Activated CD8-positive, alpha-beta memory T cell treated with anti-CD3 and anti-CD28 coated beads, Interleukin-2, amount 50 U/mL, for 24 hours (primary cell): Measurements from ENCODE around the gene SEC11A.
"Not testable (repeated sequence)": the region's sequence is repeated elsewhere in the genome, so short reads cannot be mapped to it uniquely, and the experiment has no call there.

ENCODE experiments used
- DNase-seq: peaks from one replicate; pipeline ENCODE4 v3.0.0-alpha.2; 2020; ENCODE audit errors: extremely low read depth

Gene SEC11A

GRCh38 chr15:84737005-84737404, 21.1 kb upstream of the SEC11A start:
- DNase-seq: no peak

- no peak for DNase-seq
Measured at GRCh38 chr15:84736375-84736774, 20.4 kb upstream of the SEC11A start.

- not testable (repeated sequence) for DNase-seq
Measured at GRCh38 chr15:84735480-84736061, 19.6 kb upstream of the SEC11A start.

GRCh38 chr15:84734794-84735479, 19.0 kb upstream of the SEC11A start:
- no peak for DNase-seq

- DNase-seq: no peak
Measured at GRCh38 chr15:84731774-84732173, 15.8 kb upstream of the SEC11A start.

- no peak for DNase-seq
Measured at GRCh38 chr15:84727429-84727828, 11.5 kb upstream of the SEC11A start.

- no peak for DNase-seq
Measured at GRCh38 chr15:84725001-84725491, 9.1 kb upstream of the SEC11A start.

GRCh38 chr15:84722628-84723027, 6.7 kb upstream of the SEC11A start:
- DNase-seq: no peak

GRCh38 chr15:84721371-84721770, 5.4 kb upstream of the SEC11A start:
- DNase-seq: no peak

GRCh38 chr15:84715441-84716035, 401 bp downstream of the SEC11A start:
- DNase-seq: no peak

- DNase-seq: no peak
Measured at GRCh38 chr15:84714821-84715220, 1.1 kb downstream of the SEC11A start.

GRCh38 chr15:84714372-84714771, 1.6 kb downstream of the SEC11A start:
- no peak for DNase-seq

- DNase-seq: no peak
Measured at GRCh38 chr15:84703808-84704207, 12.1 kb downstream of the SEC11A start.

GRCh38 chr15:84702961-84703482, 12.9 kb downstream of the SEC11A start:
- DNase-seq: no peak

- no peak for DNase-seq
Measured at GRCh38 chr15:84699538-84700191, 16.3 kb downstream of the SEC11A start.

GRCh38 chr15:84697236-84697990, 18.5 kb downstream of the SEC11A start:
- no peak for DNase-seq

- no peak for DNase-seq
Measured at GRCh38 chr15:84696757-84697156, 19.2 kb downstream of the SEC11A start.

GRCh38 chr15:84690342-84690741, 25.6 kb downstream of the SEC11A start:
- no peak for DNase-seq

GRCh38 chr15:84689858-84690257, 26.1 kb downstream of the SEC11A start:
- DNase-seq: no peak

GRCh38 chr15:84686446-84686845, 29.5 kb downstream of the SEC11A start:
- not testable (repeated sequence) for DNase-seq

GRCh38 chr15:84685304-84685703, 30.6 kb downstream of the SEC11A start:
- no peak for DNase-seq

- no peak for DNase-seq
Measured at GRCh38 chr15:84684092-84684491, 31.8 kb downstream of the SEC11A start.
